Activated CD8-positive, alpha-beta T cell treated with anti-CD3 and anti-CD28 coated beads for 36 hours (primary cell): Measurements from ENCODE around the gene RASAL1. TPM values are rescaled to one million over a fixed set of nuclear protein-coding genes. Genes with fewer than 3 reads are reported as not detected.

Experiments used
- ATAC-seq: fragments of 200-7000 bp; cut with Tn5 transposase; one replicate; pipeline ENCODE4 v1.10.0; 2021; ENCODE audit warnings: mild to moderate bottlenecking, moderate library complexity
- CTCF ChIA-PET: fragments of 350-600 bp; sonication (Branson Sonifier 250); formaldehyde crosslinking; loops from one replicate; lab custom pipeline; 2021; ENCODE audit warnings: antibody characterized with exemption; lab: Charles Lee
- POLR2A ChIA-PET: fragments of 350-600 bp; sonication (Branson Sonifier 250); formaldehyde crosslinking; loops from one replicate; lab custom pipeline; 2021; ENCODE audit warnings: antibody characterized with exemption; lab: Charles Lee
- DNase-seq: peaks from one replicate; pipeline ENCODE4 v3.0.0-alpha.2; 2020
- H3K27ac Mint-ChIP-seq: one replicate; pipeline ENCODE4 v1.8.0; 2021; ENCODE audit warnings: mild to moderate bottlenecking, mixed read lengths
- H3K27me3 Mint-ChIP-seq: one replicate; pipeline ENCODE4 v1.8.0; 2021; ENCODE audit warnings: mixed read lengths
- H3K36me3 Mint-ChIP-seq: one replicate; pipeline ENCODE4 v1.8.0; 2021; ENCODE audit warnings: low read depth, mixed read lengths
- H3K4me1 Mint-ChIP-seq: one replicate; pipeline ENCODE4 v1.8.0; 2021; ENCODE audit warnings: low read depth, mixed read lengths
- H3K4me3 Mint-ChIP-seq: one replicate; pipeline ENCODE4 v1.8.0; 2021; ENCODE audit warnings: mild to moderate bottlenecking, moderate library complexity, mixed read lengths
- H3K9me3 Mint-ChIP-seq: one replicate; pipeline ENCODE4 v1.8.0; 2021; ENCODE audit warnings: mixed read lengths
- intact Hi-C: fragments of 100-400 bp; cut with micrococcal nuclease; formaldehyde crosslinking; loops from one replicate; pipeline ENCODE4 v1.10.0; 2022
- total RNA-seq, 2 experiments: library from RNA; stranded (reverse); gene quantifications; one replicate each; pipeline ENCODE4 v1.2.3, GENCODE V29; 2021
- TF ChIP-seq, protein P1 (sequence below): fragments of 200-600 bp; IDR thresholded peaks from one replicate; pipeline ENCODE4 v1.8.0; 2022; ENCODE audit warnings: antibody characterized with exemption, mild to moderate bottlenecking

Gene RASAL1
- total RNA-seq, 2 experiments from 2014 or later, result 9.8 to 12.4 TPM

DNA sequence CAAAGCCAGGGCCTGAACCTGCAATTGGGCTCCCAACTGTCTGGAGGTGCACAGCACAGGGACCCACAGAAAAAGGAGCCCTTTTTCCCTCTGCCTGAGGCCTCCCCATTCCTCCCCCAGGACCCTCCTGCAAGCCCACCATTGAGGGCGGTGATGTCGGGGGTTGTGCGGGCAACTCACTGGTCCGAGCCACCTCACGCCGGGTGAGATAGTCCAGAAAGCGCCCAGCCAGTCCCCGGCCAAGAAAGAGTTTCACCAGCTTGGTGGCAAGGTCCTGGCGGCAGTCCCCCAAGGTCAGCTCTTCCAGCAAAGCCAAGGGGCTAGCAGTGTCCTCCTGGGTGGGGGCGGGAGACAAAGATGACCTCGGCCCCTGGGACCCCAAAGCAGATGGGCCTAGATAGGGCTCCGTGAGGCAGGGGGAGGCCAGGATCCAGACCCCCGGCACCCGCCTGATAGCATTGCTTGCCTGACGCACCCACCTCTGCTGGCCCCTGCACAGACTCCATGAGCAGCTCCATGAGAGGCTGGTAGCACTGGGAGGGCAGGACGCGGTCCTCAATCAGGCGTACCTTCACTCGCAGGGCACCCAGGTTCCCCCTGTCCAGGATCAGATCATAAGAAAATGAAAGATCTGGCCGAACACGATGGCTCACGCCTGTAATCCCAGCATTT, 20.0 kb downstream of the RASAL1 start:
- CTCF ChIA-PET, result interaction anchor here (1.2 kb wide), 1 partner anchor 17 kb away, joined by 4 read pairs; no protein-coding TSS in a partner anchor
- DNase-seq (no peak), ATAC-seq (no peak)
- H3K9me3 Mint-ChIP-seq, result no peaks in the 10 kb centered on the region
- H3K4me3 Mint-ChIP-seq, result no peak overlapping the region
- intact Hi-C loops, result no loop called here
- H3K36me3 Mint-ChIP-seq, result no peaks in the 10 kb centered on the region
- POLR2A ChIA-PET, result no interaction called here
- no peaks in the 10 kb centered on the region for H3K27me3 Mint-ChIP-seq
- H3K27ac Mint-ChIP-seq, result no peak overlapping the region
- no peaks in the 10 kb centered on the region for H3K4me1 Mint-ChIP-seq
- TF ChIP-seq, protein P1, sequence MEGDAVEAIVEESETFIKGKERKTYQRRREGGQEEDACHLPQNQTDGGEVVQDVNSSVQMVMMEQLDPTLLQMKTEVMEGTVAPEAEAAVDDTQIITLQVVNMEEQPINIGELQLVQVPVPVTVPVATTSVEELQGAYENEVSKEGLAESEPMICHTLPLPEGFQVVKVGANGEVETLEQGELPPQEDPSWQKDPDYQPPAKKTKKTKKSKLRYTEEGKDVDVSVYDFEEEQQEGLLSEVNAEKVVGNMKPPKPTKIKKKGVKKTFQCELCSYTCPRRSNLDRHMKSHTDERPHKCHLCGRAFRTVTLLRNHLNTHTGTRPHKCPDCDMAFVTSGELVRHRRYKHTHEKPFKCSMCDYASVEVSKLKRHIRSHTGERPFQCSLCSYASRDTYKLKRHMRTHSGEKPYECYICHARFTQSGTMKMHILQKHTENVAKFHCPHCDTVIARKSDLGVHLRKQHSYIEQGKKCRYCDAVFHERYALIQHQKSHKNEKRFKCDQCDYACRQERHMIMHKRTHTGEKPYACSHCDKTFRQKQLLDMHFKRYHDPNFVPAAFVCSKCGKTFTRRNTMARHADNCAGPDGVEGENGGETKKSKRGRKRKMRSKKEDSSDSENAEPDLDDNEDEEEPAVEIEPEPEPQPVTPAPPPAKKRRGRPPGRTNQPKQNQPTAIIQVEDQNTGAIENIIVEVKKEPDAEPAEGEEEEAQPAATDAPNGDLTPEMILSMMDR, result no peak

DNA sequence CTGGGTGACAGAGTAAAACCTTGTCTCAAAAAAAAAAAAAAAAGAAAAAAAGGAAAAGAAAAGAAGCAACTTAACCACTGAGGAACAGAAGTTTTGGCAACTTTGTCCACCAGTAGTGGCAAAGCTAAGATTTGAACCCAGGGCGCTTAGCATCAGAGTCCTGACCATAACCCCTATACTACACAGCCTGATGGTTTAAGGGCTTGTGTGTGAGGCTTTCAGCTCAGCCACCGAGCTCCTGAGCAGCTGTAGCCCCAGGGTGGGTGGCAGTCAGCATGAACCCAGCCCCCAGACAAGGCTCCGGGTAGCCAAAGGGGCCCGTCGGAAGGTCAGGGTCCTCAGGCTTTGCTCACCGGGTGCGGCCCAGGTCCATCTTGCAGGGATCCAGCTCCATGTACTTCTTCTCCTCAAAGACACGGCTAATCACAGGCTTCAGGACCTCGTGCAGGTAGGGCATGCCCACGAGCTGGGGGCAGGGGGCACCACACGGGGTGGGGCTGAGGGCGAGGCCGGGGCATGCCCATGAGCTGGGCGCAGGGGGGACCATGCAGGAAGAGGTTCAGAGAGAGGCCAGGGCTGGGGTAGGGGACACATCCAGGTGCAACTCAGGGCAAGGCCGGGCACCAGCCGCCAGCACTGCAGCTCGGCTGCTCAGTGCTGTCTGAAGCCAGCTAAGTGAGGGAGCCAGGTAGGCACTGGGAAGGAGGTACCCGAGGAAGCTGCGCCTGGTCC, 20.9 kb downstream of the RASAL1 start:
- Mint-ChIP-seq H3K27me3 (no peaks in the 10 kb centered on the region), H3K4me1 (peaks cover 8% of the 10 kb centered on the region), H3K27ac (no peak overlapping the region), H3K36me3 (no peaks in the 10 kb centered on the region), H3K4me3 (no peak overlapping the region), H3K9me3 (no peaks in the 10 kb centered on the region)
- intact Hi-C loops, result no loop called here
- ChIA-PET CTCF (interaction anchor here (1.2 to 1.8 kb wide), 2 partner anchors 16 to 66 kb away, joined by 4 to 9 read pairs; no protein-coding TSS in a partner anchor), POLR2A (no interaction called here)
- TF ChIP-seq, protein P1, result no peak
- no peak for ATAC-seq
- no peak for DNase-seq

DNA sequence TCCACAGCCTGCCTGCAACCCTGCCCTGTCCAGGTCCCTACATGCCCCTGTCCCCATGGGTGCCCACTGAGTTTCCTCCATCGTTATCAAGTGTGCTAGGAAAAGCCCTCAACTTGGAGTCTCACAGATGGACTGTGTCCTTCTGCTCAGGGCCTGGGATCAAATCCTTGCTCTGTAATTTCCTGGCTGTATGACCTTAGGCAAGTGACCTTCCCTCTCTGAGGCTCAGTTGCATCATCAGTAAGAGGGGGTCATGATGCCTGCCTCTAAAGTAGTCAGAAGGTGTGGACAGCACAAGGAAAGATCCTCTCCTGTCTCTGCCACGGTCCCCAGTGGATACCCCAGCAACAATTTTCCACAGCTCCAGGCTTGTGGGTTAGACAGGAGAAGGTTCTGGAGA, 22.2 kb downstream of the RASAL1 start:
- no peak overlapping the region for H3K4me3 Mint-ChIP-seq
- TF ChIP-seq, protein P1, result no peak
- ChIA-PET CTCF (interaction anchor here (1.8 kb wide), 1 partner anchor 65 kb away, joined by 9 read pairs; no protein-coding TSS in a partner anchor), POLR2A (no interaction called here)
- DNase-seq (no peak), ATAC-seq (no peak)
- intact Hi-C loops, result no loop called here
- H3K9me3 Mint-ChIP-seq, result no peaks in the 10 kb centered on the region
- peaks cover 10% of the 10 kb centered on the region for H3K4me1 Mint-ChIP-seq
- H3K36me3 Mint-ChIP-seq, result no peaks in the 10 kb centered on the region
- no peak overlapping the region for H3K27ac Mint-ChIP-seq
- H3K27me3 Mint-ChIP-seq, result no peaks in the 10 kb centered on the region

DNA sequence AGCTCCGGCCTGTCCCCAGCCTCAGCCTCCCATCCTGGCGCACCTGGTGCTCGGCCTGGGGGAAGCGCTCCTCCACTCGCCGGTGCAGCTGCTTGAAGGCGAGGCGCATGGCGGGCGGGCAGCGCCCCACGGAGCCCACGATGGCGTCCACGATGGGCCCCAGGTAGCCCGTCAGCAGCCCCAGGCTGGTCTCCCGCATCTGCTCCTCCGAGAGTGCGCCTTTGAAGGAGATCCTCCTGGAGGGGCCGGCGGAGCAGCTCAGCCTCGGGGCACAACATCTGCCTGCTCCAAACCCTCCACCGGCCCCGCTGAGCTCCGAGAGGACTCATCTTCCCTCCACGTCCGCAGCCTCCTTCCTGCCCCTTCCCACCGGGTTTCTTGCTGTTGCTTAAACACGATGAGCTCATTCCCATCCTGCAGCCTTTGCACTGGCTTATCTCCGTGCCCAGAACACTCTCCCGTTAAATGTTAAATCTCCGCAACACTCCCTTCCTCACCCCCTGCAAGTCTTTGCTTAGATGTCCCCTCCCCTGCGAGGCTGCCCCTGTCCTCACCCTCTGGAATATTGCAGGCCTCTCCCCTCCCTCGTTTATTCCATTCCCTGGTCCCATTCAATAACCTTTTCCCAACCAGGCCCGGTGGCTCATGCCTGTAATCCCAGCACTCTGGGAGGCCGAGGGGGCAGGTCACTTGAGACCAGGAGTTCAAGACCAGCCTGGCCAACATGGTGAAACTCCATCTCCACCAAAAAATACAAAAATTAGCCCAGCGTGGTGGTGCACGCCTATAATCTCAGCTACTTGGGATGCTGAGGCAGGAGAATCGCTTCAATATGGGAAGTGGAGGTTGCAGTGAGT, 23.3 kb downstream of the RASAL1 start:
- H3K27me3 Mint-ChIP-seq, result no peaks in the 10 kb centered on the region
- no peaks in the 10 kb centered on the region for H3K9me3 Mint-ChIP-seq
- no peak for ATAC-seq
- ChIA-PET CTCF (no interaction called here), POLR2A (interaction anchor here (0.6 kb wide), 1 partner anchor 221 kb away, joined by 3 read pairs; no protein-coding TSS in a partner anchor)
- intact Hi-C loops, result no loop called here
- TF ChIP-seq, protein P1, result no peak
- H3K36me3 Mint-ChIP-seq, result no peaks in the 10 kb centered on the region
- no peak overlapping the region for H3K4me3 Mint-ChIP-seq
- no peak for DNase-seq
- H3K4me1 Mint-ChIP-seq, result peaks cover 10% of the 10 kb centered on the region
- no peak overlapping the region for H3K27ac Mint-ChIP-seq
